Hepatocyte (in vitro differentiated cells): Measurements from ENCODE around the gene TEX22. TPM values are rescaled to one million over a fixed set of nuclear protein-coding genes. Genes with fewer than 3 reads are reported as not detected.

Experiments used
- DNase-seq: peaks from one replicate; pipeline ENCODE4 v3.0.0-alpha.2; 2016; ENCODE audit warnings: low spot score
- H2AFZ ChIP-seq: fragments of 200-600 bp; sonication (generic); 2 replicates; pipeline ENCODE4 v1.6.0; 2016; ENCODE audit warnings: antibody characterized with exemption, mild to moderate bottlenecking
- H3K27ac ChIP-seq: fragments of 200-600 bp; sonication (generic); 2 replicates; pipeline ENCODE4 v1.5.1; 2016; ENCODE audit warnings: mild to moderate bottlenecking
- H3K27me3 ChIP-seq: fragments of 200-600 bp; sonication (generic); 2 replicates; pipeline ENCODE4 v1.6.1; 2016
- H3K36me3 ChIP-seq: fragments of 200-600 bp; sonication (generic); replicated peaks from 2 replicates; pipeline ENCODE4 v1.5.1; 2016; ENCODE audit warnings: low read depth; ENCODE audit not compliant: insufficient read depth
- H3K4me1 ChIP-seq: fragments of 200-600 bp; sonication (generic); 2 replicates; pipeline ENCODE4 v1.5.1; 2016; ENCODE audit warnings: mild to moderate bottlenecking, moderate library complexity; ENCODE audit not compliant: insufficient read depth
- H3K4me2 ChIP-seq: fragments of 200-600 bp; sonication (generic); 2 replicates; pipeline ENCODE4 v1.6.0; 2016
- H3K4me3 ChIP-seq: fragments of 200-600 bp; sonication (generic); 2 replicates; pipeline ENCODE4 v1.5.1; 2016; ENCODE audit warnings: mild to moderate bottlenecking
- H3K79me2 ChIP-seq: fragments of 200-600 bp; sonication (generic); 2 replicates; pipeline ENCODE4 v1.6.0; 2017; ENCODE audit warnings: mild to moderate bottlenecking
- H3K9me2 ChIP-seq: fragments of 200-600 bp; sonication (generic); replicated peaks from 2 replicates; pipeline ENCODE4 v1.6.0; 2017; ENCODE audit warnings: mild to moderate bottlenecking; ENCODE audit not compliant: insufficient read depth
- H3K9me3 ChIP-seq: fragments of 200-600 bp; sonication (generic); 2 replicates; pipeline ENCODE4 v1.5.1; 2016; ENCODE audit warnings: low read depth, mild to moderate bottlenecking
- H4K20me1 ChIP-seq: fragments of 200-600 bp; sonication (generic); 2 replicates; pipeline ENCODE4 v1.6.0; 2016; ENCODE audit warnings: mild to moderate bottlenecking; ENCODE audit not compliant: insufficient read depth, poor library complexity, severe bottlenecking
- EZH2 ChIP-seq: fragments of 200-600 bp; sonication (generic); IDR thresholded peaks from 2 replicates; pipeline ENCODE4 v1.6.1; 2016; ENCODE audit warnings: antibody characterized with exemption, mild to moderate bottlenecking, borderline replicate concordance
- EZH2phosphoT487 ChIP-seq: fragments of 200-600 bp; sonication (generic); IDR thresholded peaks from one replicate; pipeline ENCODE4 v1.6.1; 2018; ENCODE audit warnings: antibody characterized with exemption, mild to moderate bottlenecking, low read depth, moderate library complexity; ENCODE audit not compliant: unreplicated experiment, severe bottlenecking
- WGBS: methylation state at CpG from one replicate; pipeline ENCODE4 v1.1.6; 2016; ENCODE audit warnings: low lambda C conversion rate; ENCODE audit errors: missing lambda C conversion rate; 5-methylcytosine and 5-hydroxymethylcytosine counted together
- polyA plus RNA-seq: library from polyadenylated mRNA; unstranded; fragments of >200 nt; fragmentation: Nextera tagmentation; extraction: Ambion mirVana; gene quantifications from 2 replicates; pipeline ENCODE4 v1.2.1, GENCODE V29; 2016
- total RNA-seq: library from RNA; depleted of rRNA; stranded (reverse); fragments of >200 nt; gene quantifications from 2 replicates; pipeline ENCODE4 v1.2.3, GENCODE V29; 2014
- TF ChIP-seq, protein P1 (sequence below): fragments of 200-600 bp; sonication (generic); IDR thresholded peaks from 2 replicates; pipeline ENCODE4 v1.5.1; 2016; ENCODE audit warnings: antibody characterized with exemption, mild to moderate bottlenecking; ENCODE audit not compliant: poor library complexity

Gene TEX22
- total and polyA plus RNA-seq, 2 experiments from 2014 or later = 0.76 TPM; not detected in 1

- Histone ChIP-seq H3K9me2 (no peaks in the 10 kb centered on the region), H2AFZ (no peak overlapping the region), H3K4me3 (no peak overlapping the region), H3K79me2 (peaks cover 85% of the 10 kb centered on the region), H3K27ac (no peak overlapping the region), H3K4me2 (no peak overlapping the region), H3K9me3 (no peaks in the 10 kb centered on the region), H3K36me3 (no peaks in the 10 kb centered on the region), H3K4me1 (peaks cover 12% of the 10 kb centered on the region), H3K27me3 (no peaks in the 10 kb centered on the region), H4K20me1 (peaks cover 26% of the 10 kb centered on the region)
- 97% methylated on average over 21 of the region's 21 CpGs for WGBS
- DNase-seq = no peak
- TF ChIP-seq, protein P1, sequence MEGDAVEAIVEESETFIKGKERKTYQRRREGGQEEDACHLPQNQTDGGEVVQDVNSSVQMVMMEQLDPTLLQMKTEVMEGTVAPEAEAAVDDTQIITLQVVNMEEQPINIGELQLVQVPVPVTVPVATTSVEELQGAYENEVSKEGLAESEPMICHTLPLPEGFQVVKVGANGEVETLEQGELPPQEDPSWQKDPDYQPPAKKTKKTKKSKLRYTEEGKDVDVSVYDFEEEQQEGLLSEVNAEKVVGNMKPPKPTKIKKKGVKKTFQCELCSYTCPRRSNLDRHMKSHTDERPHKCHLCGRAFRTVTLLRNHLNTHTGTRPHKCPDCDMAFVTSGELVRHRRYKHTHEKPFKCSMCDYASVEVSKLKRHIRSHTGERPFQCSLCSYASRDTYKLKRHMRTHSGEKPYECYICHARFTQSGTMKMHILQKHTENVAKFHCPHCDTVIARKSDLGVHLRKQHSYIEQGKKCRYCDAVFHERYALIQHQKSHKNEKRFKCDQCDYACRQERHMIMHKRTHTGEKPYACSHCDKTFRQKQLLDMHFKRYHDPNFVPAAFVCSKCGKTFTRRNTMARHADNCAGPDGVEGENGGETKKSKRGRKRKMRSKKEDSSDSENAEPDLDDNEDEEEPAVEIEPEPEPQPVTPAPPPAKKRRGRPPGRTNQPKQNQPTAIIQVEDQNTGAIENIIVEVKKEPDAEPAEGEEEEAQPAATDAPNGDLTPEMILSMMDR = no peak
- TF ChIP-seq EZH2phosphoT487 = no peak
- no peak for TF ChIP-seq EZH2
These were observed 25.3 kb downstream of the TEX22 start for GRCh38 chr14:105423488-105424195.

- WGBS = 96% methylated on average over 12 of the region's 12 CpGs
- Histone ChIP-seq H3K36me3 (no peaks in the 10 kb centered on the region), H3K27me3 (no peaks in the 10 kb centered on the region), H4K20me1 (peaks cover 29% of the 10 kb centered on the region), H3K4me2 (no peak overlapping the region), H3K27ac (no peak overlapping the region), H3K79me2 (peaks cover 83% of the 10 kb centered on the region), H2AFZ (no peak overlapping the region), H3K9me2 (no peaks in the 10 kb centered on the region), H3K9me3 (no peaks in the 10 kb centered on the region), H3K4me3 (no peak overlapping the region), H3K4me1 (peaks cover 4% of the 10 kb centered on the region)
- TF ChIP-seq, protein P1 = no peak
- no peak for DNase-seq
These were observed 26.5 kb downstream of the TEX22 start for GRCh38 chr14:105424861-105425260.

GRCh38 chr14:105425823-105426247, 27.5 kb downstream of the TEX22 start:
- H3K4me2 ChIP-seq = no peak overlapping the region
- H2AFZ ChIP-seq = no peak overlapping the region
- DNase-seq = no peak
- H3K4me3 ChIP-seq = no peak overlapping the region
- whole genome bisulfite sequencing = over 99% methylated on average over 18 of the region's 23 CpGs
- H3K9me2 ChIP-seq = no peaks in the 10 kb centered on the region
- H3K4me1 ChIP-seq = peaks cover 4% of the 10 kb centered on the region
- TF ChIP-seq EZH2phosphoT487 (no peak), EZH2 (no peak)
- TF ChIP-seq, protein P1 = no peak
- H4K20me1 ChIP-seq = peaks cover 29% of the 10 kb centered on the region
- no peaks in the 10 kb centered on the region for H3K9me3 ChIP-seq
- H3K79me2 ChIP-seq = peaks cover 86% of the 10 kb centered on the region
- no peaks in the 10 kb centered on the region for H3K27me3 ChIP-seq
- H3K36me3 ChIP-seq = no peaks in the 10 kb centered on the region
- H3K27ac ChIP-seq = no peak overlapping the region
